H1 (cell line): Measurements from ENCODE around the gene STAT4. TPM values are rescaled to one million over a fixed set of nuclear protein-coding genes. Genes with fewer than 3 reads are reported as not detected.

Experiments used
- CHD2 ChIP-seq: IDR thresholded peaks from 2 replicates; pipeline ENCODE4 v1.6.1; 2012; ENCODE audit warnings: low read length, improper control_type of control experiment
- EGR1 ChIP-seq: IDR thresholded peaks from 2 replicates; pipeline ENCODE4 v1.6.1; 2011; ENCODE audit warnings: low read depth, low read length, borderline replicate concordance
- GTF2F1 ChIP-seq: IDR thresholded peaks from 2 replicates; pipeline ENCODE4 v1.6.1; 2012; ENCODE audit warnings: low read depth, low read length, improper control_type of control experiment, borderline replicate concordance
- SP2 ChIP-seq: IDR thresholded peaks from 2 replicates; pipeline ENCODE4 v1.6.1; 2012; ENCODE audit warnings: mild to moderate bottlenecking, low read length, inconsistent platforms
- SRF ChIP-seq: IDR thresholded peaks from 2 replicates; pipeline ENCODE4 v1.6.1; 2011; ENCODE audit warnings: mild to moderate bottlenecking, low read depth, low read length, moderate library complexity
- polyA plus RNA-seq, 7 experiments: library from polyadenylated mRNA; depleted of rRNA in 3 of 7; stranded (reverse) in 5 of 7; unstranded in 2 of 7; fragments of >200 nt in 5 of 7; fragments of 200-250 nt in 2 of 7; gene quantifications; 1 replicate in 5 of 7; 2 replicates in 1 of 7; 4 replicates in 1 of 7; pipeline versions ENCODE4 v1.2.1 to v1.2.3, GENCODE V29; 2011 to 2013; ENCODE audit warnings: missing spikeins in 2 of 7, mixed read lengths in 2 of 7
- total RNA-seq: library from RNA; stranded (reverse); fragmentation: NEBNext Ultra II Directional; extraction: Animal tissue kit (Norgen Biotek cat#: 25700); gene quantifications from 2 replicates; pipeline ENCODE4 v1.2.1, GENCODE V29; 2021

Gene STAT4
- total and polyA plus RNA-seq, 2 of the 8 experiments (the other 6 are each of a cell fraction or from before 2014, with no cell fraction given), result 0.36 to 0.63 TPM

GRCh38 chr2:191069606-191070005, 81.2 kb downstream of the STAT4 start (continued):
- TF ChIP-seq CHD2, result no peak
- TF ChIP-seq SP2, result no peak
- TF ChIP-seq SRF, result no peak
- no peak for TF ChIP-seq EGR1
- TF ChIP-seq GTF2F1, result no peak
